Gastrocnemius medialis (tissue), 4 donors: Measurements from ENCODE around the gene TESK1.

Experiments used
- POLR2A ChIP-seq, 2 donors: fragments of 450-650 bp; IDR thresholded peaks; one replicate each; pipeline ENCODE4 v1.6.1; 2017; ENCODE audit warnings: antibody characterized with exemption in 2 of 2, mild to moderate bottlenecking in 2 of 2, moderate library complexity in 2 of 2
- TF ChIP-seq, protein P1 (sequence below), 5 experiments: fragments of 450-650 bp in 3 of 5; fragments of 200-600 bp in 2 of 5; sonication (generic) in 2 of 5; IDR thresholded peaks in 4 of 5; conservative IDR thresholded peaks in 1 of 5; 1 replicate in 4 of 5; 2 replicates in 1 of 5; pipeline ENCODE4 v1.5.1; 2016 to 2019; ENCODE audit warnings: antibody characterized with exemption in 5 of 5, mild to moderate bottlenecking in 3 of 5, moderate library complexity in 3 of 5

DNA sequence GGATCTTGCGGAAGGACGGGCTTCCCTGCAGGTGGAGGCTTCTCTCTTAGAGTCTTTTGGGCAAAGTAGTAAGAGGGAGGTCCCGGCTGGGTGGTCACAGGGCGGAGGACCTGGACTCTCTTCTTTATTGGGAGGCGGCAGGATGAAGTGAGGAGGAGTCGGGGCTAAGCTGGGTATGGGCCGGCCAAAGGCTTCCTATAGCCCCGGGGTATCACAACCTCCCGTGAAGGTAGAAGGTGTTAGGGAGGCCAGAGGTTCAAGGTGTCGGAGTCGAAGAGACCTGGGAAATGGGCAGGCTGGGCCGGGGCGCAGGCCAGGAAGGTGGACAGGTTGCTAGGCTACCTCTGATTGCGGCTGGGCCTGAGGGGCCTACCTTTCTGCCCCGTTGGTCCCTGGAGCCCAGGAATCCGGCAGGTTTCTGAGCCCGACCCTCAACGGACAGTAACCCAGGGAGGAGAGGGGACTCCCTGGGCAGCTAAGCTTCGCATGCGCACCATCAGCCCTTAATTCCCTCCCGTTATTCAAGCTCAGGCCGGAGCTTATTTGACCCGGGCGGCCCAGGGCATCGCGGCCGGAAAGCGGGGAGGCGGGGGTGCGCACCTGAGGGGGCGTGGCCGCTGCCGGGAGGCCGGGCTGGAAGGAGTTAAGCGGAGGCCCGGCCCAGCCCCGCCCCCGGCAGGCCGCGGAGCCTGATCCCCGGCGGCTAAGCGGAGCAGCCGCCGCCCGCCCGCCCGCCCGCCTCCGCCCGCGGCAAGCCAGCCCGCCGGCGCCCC, at the start of gene TESK1:
- TF ChIP-seq, protein P1, sequence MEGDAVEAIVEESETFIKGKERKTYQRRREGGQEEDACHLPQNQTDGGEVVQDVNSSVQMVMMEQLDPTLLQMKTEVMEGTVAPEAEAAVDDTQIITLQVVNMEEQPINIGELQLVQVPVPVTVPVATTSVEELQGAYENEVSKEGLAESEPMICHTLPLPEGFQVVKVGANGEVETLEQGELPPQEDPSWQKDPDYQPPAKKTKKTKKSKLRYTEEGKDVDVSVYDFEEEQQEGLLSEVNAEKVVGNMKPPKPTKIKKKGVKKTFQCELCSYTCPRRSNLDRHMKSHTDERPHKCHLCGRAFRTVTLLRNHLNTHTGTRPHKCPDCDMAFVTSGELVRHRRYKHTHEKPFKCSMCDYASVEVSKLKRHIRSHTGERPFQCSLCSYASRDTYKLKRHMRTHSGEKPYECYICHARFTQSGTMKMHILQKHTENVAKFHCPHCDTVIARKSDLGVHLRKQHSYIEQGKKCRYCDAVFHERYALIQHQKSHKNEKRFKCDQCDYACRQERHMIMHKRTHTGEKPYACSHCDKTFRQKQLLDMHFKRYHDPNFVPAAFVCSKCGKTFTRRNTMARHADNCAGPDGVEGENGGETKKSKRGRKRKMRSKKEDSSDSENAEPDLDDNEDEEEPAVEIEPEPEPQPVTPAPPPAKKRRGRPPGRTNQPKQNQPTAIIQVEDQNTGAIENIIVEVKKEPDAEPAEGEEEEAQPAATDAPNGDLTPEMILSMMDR (IDR thresholded peaks at IDR 0.05 in 4 of 5, conservative IDR thresholded peaks at IDR 0.05 in 1 of 5) = no peak
- no peak for TF ChIP-seq POLR2A (IDR thresholded peaks at IDR 0.05)
